Measurements from ENCODE around the gene CIPC. TPM values are rescaled to one million over a fixed set of nuclear protein-coding genes. Genes with fewer than 3 reads are reported as not detected.

CIPC gene
- total RNA-seq, 1 experiment from 2014 or later = 20.6 TPM

GRCh38 chr14:77064521-77065178 lies 33.4 kb upstream of the CIPC start:
- H3K9me2 ChIP-seq (ENCODE audit: insufficient read depth) = no peaks in the 10 kb centered on the region
- H3K4me2 ChIP-seq (ENCODE audit: low read length) = no peak overlapping the region
- H3K9me3 ChIP-seq (ENCODE audit: control insufficient read depth in 1 of 2, insufficient read depth in 1 of 2, low read depth in 1 of 2, low read length in 2 of 2) = no peaks in the 10 kb centered on the region
- no peak for TF ChIP-seq YY1 (IDR thresholded peaks at IDR 0.05; ENCODE audit: extremely low read depth, insufficient replicate concordance, low read depth, low read length)
- TF ChIP-seq EZH2phosphoT487 (IDR thresholded peaks at IDR 0.05; ENCODE audit: borderline replicate concordance) = no peak
- TF ChIP-seq TCF7L2 (IDR thresholded peaks at IDR 0.05; ENCODE audit: borderline replicate concordance, extremely low read depth, insufficient read depth, insufficient read length) = no peak
- no peak for TF ChIP-seq POLR2A (IDR thresholded peaks at IDR 0.05; ENCODE audit: borderline replicate concordance, extremely low read depth, insufficient read depth, insufficient read length)
- no peak for TF ChIP-seq JUND (IDR thresholded peaks at IDR 0.05)
- no peak for TF ChIP-seq ATF3 (IDR thresholded peaks at IDR 0.05)
- ATAC-seq (no peak), DNase-seq (ENCODE audit: low read depth, low spot score) (no peak)
- POLR2A ChIA-PET = no interaction called here
- no peak overlapping the region for H3K27ac ChIP-seq (ENCODE audit: low read depth, low read length)
- CTCF ChIA-PET = interaction anchor here (1.3 to 3.6 kb wide), 4 partner anchors 12 to 192 kb away, joined by 3 to 10 read pairs (median 6); no protein-coding TSS in a partner anchor
- H2AFZ ChIP-seq (ENCODE audit: low read depth, low read length, poor library complexity, severe bottlenecking) = no peak overlapping the region
- H4K20me1 ChIP-seq (ENCODE audit: insufficient read depth) = no peaks in the 10 kb centered on the region
- H3K79me2 ChIP-seq (ENCODE audit: insufficient read depth, low read length) = no peaks in the 10 kb centered on the region
- H3K36me3 ChIP-seq (ENCODE audit: control insufficient read depth in 1 of 2, insufficient read depth in 2 of 2, low read length in 2 of 2) = no peaks in the 10 kb centered on the region
- no peaks in the 10 kb centered on the region for H3K27me3 ChIP-seq (ENCODE audit: insufficient read depth, low read length)
- no peak overlapping the region for H3K4me3 ChIP-seq (replicated peaks in 1 of 2; ENCODE audit: low read depth in 1 of 2, low read length in 2 of 2)
- peaks cover 9 to 29% of the 10 kb centered on the region in 2 experiments for H3K4me1 ChIP-seq (ENCODE audit: control insufficient read depth in 1 of 2, insufficient read depth in 2 of 2, low read length in 2 of 2)
- intact Hi-C loops (cut with micrococcal nuclease) = loop anchor here (10.0 kb wide), 1 partner anchor 350 kb away; no protein-coding TSS in a partner anchor
- RAD21 ChIA-PET (ENCODE audit: low non-redundant PET in 1 of 2, low total read pairs in 2 of 2, uncharacterized antibody in 2 of 2, unreplicated experiment in 2 of 2) = interaction anchor here in 1 of 2 experiments (0.9 to 2.2 kb wide), 3 partner anchors 149 to 189 kb away, joined by 3 to 7 read pairs (median 4); no protein-coding TSS in a partner anchor
- BruUV-seq (replicated peaks) = no TSS peak
- H3K9ac ChIP-seq (ENCODE audit: low read length) = no peak overlapping the region

GRCh38 chr14:77065851-77066577 lies 32.0 kb upstream of the CIPC start:
- H3K9ac ChIP-seq (ENCODE audit: low read length) = no peak overlapping the region
- H3K9me2 ChIP-seq (ENCODE audit: insufficient read depth) = no peaks in the 10 kb centered on the region
- DNase-seq (ENCODE audit: low read depth, low spot score) = no peak
- H3K36me3 ChIP-seq (ENCODE audit: control insufficient read depth in 1 of 2, insufficient read depth in 2 of 2, low read length in 2 of 2) = no peaks in the 10 kb centered on the region
- POLR2A ChIA-PET = interaction anchor here (0.7 kb wide), 1 partner anchor 54 kb away, joined by 3 read pairs; no protein-coding TSS in a partner anchor
- H3K4me1 ChIP-seq (ENCODE audit: control insufficient read depth in 1 of 2, insufficient read depth in 2 of 2, low read length in 2 of 2) = peaks cover 7 to 26% of the 10 kb centered on the region in 2 experiments
- H2AFZ ChIP-seq (ENCODE audit: low read depth, low read length, poor library complexity, severe bottlenecking) = no peak overlapping the region
- H4K20me1 ChIP-seq (ENCODE audit: insufficient read depth) = no peaks in the 10 kb centered on the region
- H3K4me2 ChIP-seq (ENCODE audit: low read length) = no peak overlapping the region
- no peaks in the 10 kb centered on the region for H3K9me3 ChIP-seq (ENCODE audit: control insufficient read depth in 1 of 2, insufficient read depth in 1 of 2, low read depth in 1 of 2, low read length in 2 of 2)
- H3K4me3 ChIP-seq (replicated peaks in 1 of 2; ENCODE audit: low read depth in 1 of 2, low read length in 2 of 2) = no peak overlapping the region
- RAD21 ChIA-PET (ENCODE audit: low non-redundant PET in 1 of 2, low total read pairs in 2 of 2, uncharacterized antibody in 2 of 2, unreplicated experiment in 2 of 2) = interaction anchor here in 1 of 2 experiments (2.2 kb wide), 1 partner anchor 190 kb away, joined by 7 read pairs; no protein-coding TSS in a partner anchor
- no TSS peak for BruUV-seq (replicated peaks)
- no peak overlapping the region for H3K27ac ChIP-seq (ENCODE audit: low read depth, low read length)
- no peaks in the 10 kb centered on the region for H3K27me3 ChIP-seq (ENCODE audit: insufficient read depth, low read length)
- no peaks in the 10 kb centered on the region for H3K79me2 ChIP-seq (ENCODE audit: insufficient read depth, low read length)
- ATAC-seq = no peak
- CTCF ChIA-PET = interaction anchor here (1.3 to 7.3 kb wide), 3 partner anchors 14 to 193 kb away, joined by 3 to 272 read pairs (median 5); no protein-coding TSS in a partner anchor
- intact Hi-C loops (cut with micrococcal nuclease) = loop anchor here (10.0 kb wide), 1 partner anchor 351 kb away; no protein-coding TSS in a partner anchor
- TF ChIP-seq CBX3 (IDR thresholded peaks at IDR 0.05; ENCODE audit: low read depth) (no peak), EZH2phosphoT487 (IDR thresholded peaks at IDR 0.05; ENCODE audit: borderline replicate concordance) (no peak), CTCF (IDR thresholded peaks at IDR 0.05 in 2 of 3, conservative IDR thresholded peaks at IDR 0.05 in 1 of 3; ENCODE audit: borderline replicate concordance in 1 of 3, insufficient read depth in 1 of 3, low read depth in 2 of 3, low read length in 2 of 3) (no peak), POLR2A (IDR thresholded peaks at IDR 0.05; ENCODE audit: borderline replicate concordance, extremely low read depth, insufficient read depth, insufficient read length) (no peak), EZH2 (IDR thresholded peaks at IDR 0.05) (no peak), TCF7L2 (IDR thresholded peaks at IDR 0.05; ENCODE audit: borderline replicate concordance, extremely low read depth, insufficient read depth, insufficient read length) (no peak), CEBPB (IDR thresholded peaks at IDR 0.05; ENCODE audit: low read depth) (no peak), SRF (IDR thresholded peaks at IDR 0.05; ENCODE audit: low read depth) (no peak), ZNF274 (IDR thresholded peaks at IDR 0.05; ENCODE audit: low read depth, low read length) (no peak), POLR2AphosphoS5 (IDR thresholded peaks at IDR 0.05; ENCODE audit: low read depth, low read length) (no peak), ELF1 (IDR thresholded peaks at IDR 0.05; ENCODE audit: borderline replicate concordance, low read depth) (no peak), FOSL1 (IDR thresholded peaks at IDR 0.05; ENCODE audit: low read depth) (no peak), RAD21 (IDR thresholded peaks at IDR 0.05; ENCODE audit: low read depth) (no peak)
